Thoracic aorta (tissue), 2 donors: ENCODE results near the gene MYH10. TPM values are rescaled to one million over a fixed set of nuclear protein-coding genes. Genes with fewer than 3 reads are reported as not detected.

Experiments used
- ATAC-seq: fragments of 150-250 bp; one replicate; pipeline ENCODE4 v1.8.0; 2017; ENCODE audit warnings: low read depth; ENCODE audit not compliant: insufficient number of reproducible peaks, low FRiP score
- DNase-seq: peaks from one replicate; pipeline ENCODE4 v3.0.0-alpha.2; 2020; ENCODE audit warnings: low spot score
- H3K27ac ChIP-seq, 2 donors: fragments of 200-600 bp; sonication (generic); 1 replicate in 1 of 2; 2 replicates in 1 of 2; pipeline ENCODE4 v1.5.1; 2016; ENCODE audit warnings: mild to moderate bottlenecking in 2 of 2, moderate library complexity in 2 of 2
- H3K27me3 ChIP-seq: fragments of 200-600 bp; sonication (generic); replicated peaks from 2 replicates; pipeline ENCODE4 v1.6.0; 2016; ENCODE audit warnings: mild to moderate bottlenecking; ENCODE audit not compliant: insufficient read depth
- H3K36me3 ChIP-seq: fragments of 200-600 bp; sonication (generic); one replicate; pipeline ENCODE4 v1.5.1; 2016
- H3K4me1 ChIP-seq, 2 donors: fragments of 200-600 bp; sonication (generic); 1 replicate in 1 of 2; 2 replicates in 1 of 2; pipeline versions ENCODE4 v1.5.1 to v1.6.0; 2016; ENCODE audit warnings: low read depth in 2 of 2, mild to moderate bottlenecking in 1 of 2; ENCODE audit not compliant: control insufficient read depth in 1 of 2
- H3K4me3 ChIP-seq: fragments of 200-600 bp; sonication (generic); 2 replicates; pipeline ENCODE4 v1.5.1; 2016; ENCODE audit warnings: mild to moderate bottlenecking
- H3K9me3 ChIP-seq: fragments of 200-600 bp; sonication (generic); 2 replicates; pipeline ENCODE4 v1.5.1; 2016
- total RNA-seq, 2 donors: library from RNA; depleted of rRNA; stranded (reverse); fragments of >200 nt; gene quantifications; one replicate each; pipeline versions ENCODE4 v1.1.0 to v1.2.3, GENCODE V29; 2016
- TF ChIP-seq, protein P1 (sequence below): fragments of 200-600 bp; sonication (generic); IDR thresholded peaks from one replicate; pipeline ENCODE4 v1.5.1; 2019; ENCODE audit warnings: antibody characterized with exemption

The MYH10 gene
- total RNA-seq, 2 donors from 2014 or later, result 1,436 to 1,719 TPM

- H3K36me3 ChIP-seq, result peaks cover 46% of the 10 kb centered on the region
- TF ChIP-seq, protein P1, sequence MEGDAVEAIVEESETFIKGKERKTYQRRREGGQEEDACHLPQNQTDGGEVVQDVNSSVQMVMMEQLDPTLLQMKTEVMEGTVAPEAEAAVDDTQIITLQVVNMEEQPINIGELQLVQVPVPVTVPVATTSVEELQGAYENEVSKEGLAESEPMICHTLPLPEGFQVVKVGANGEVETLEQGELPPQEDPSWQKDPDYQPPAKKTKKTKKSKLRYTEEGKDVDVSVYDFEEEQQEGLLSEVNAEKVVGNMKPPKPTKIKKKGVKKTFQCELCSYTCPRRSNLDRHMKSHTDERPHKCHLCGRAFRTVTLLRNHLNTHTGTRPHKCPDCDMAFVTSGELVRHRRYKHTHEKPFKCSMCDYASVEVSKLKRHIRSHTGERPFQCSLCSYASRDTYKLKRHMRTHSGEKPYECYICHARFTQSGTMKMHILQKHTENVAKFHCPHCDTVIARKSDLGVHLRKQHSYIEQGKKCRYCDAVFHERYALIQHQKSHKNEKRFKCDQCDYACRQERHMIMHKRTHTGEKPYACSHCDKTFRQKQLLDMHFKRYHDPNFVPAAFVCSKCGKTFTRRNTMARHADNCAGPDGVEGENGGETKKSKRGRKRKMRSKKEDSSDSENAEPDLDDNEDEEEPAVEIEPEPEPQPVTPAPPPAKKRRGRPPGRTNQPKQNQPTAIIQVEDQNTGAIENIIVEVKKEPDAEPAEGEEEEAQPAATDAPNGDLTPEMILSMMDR, result no peak
Measured at GRCh38 chr17:8451933-8452614, 178.5 kb downstream of the MYH10 start.

DNA sequence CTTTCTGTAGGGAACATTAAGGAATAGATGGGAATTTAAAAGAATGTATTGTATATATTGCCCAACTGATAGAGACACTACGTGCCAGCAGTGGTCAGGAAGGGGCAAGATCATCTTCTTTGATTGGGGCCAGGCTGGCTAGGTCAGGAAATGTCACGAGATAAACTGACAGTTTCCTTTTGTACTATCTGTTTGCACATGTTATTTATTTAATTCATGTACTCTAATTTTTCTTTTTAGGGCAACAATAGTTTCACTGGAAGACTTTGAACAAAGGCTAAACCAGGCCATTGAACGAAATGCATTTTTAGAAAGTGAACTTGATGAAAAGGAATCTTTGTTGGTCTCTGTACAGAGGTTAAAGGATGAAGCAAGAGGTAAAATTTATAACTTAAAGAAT is 182.2 kb downstream of the MYH10 start:
- ATAC-seq, result no peak
- Histone ChIP-seq H3K36me3 (peaks cover 57% of the 10 kb centered on the region), H3K4me3 (no peak overlapping the region), H3K27me3 (no peaks in the 10 kb centered on the region), H3K9me3 (no peaks in the 10 kb centered on the region), H3K4me1 (peaks cover 0 to 29% of the 10 kb centered on the region in 2 donors), H3K27ac (no peak overlapping the region)
- DNase-seq, result no peak
- TF ChIP-seq, protein P1, result no peak

More at GRCh38 chr17:8451933-8452614, 178.5 kb downstream of the MYH10 start:
- Histone ChIP-seq H3K27ac (no peak overlapping the region), H3K9me3 (no peaks in the 10 kb centered on the region), H3K4me3 (no peak overlapping the region), H3K4me1 (peaks cover 0 to 8% of the 10 kb centered on the region in 2 donors), H3K27me3 (no peaks in the 10 kb centered on the region)
- DNase-seq, result no peak
- ATAC-seq, result no peak

DNA sequence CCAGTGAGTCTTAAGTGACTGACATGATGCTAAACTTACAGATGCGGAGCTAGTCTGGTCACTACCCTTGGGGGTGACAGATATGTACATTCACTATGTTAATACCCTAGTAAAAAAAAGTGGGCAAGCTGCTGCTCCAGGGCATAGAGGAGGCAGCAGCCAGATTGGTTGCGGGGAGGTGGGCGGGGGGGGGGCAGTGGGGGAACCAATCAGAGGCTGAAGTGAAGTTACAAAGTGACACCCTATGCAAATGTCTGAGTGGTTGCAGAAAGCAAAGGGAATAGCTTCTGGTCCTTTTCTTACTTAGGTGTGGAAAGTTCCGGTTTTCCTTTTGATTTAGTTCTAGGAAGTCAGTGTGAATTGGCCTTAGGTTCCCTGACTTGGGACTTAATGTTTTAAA is 182.7 kb downstream of the MYH10 start:
- TF ChIP-seq, protein P1, result no peak
- no peak overlapping the region for H3K27ac ChIP-seq
- DNase-seq, result no peak
- no peak for ATAC-seq
- peaks cover 54% of the 10 kb centered on the region for H3K36me3 ChIP-seq
- no peak overlapping the region for H3K4me3 ChIP-seq
- H3K27me3 ChIP-seq, result no peaks in the 10 kb centered on the region
- no peaks in the 10 kb centered on the region for H3K9me3 ChIP-seq
- peaks cover 0 to 34% of the 10 kb centered on the region in 2 donors for H3K4me1 ChIP-seq

DNA sequence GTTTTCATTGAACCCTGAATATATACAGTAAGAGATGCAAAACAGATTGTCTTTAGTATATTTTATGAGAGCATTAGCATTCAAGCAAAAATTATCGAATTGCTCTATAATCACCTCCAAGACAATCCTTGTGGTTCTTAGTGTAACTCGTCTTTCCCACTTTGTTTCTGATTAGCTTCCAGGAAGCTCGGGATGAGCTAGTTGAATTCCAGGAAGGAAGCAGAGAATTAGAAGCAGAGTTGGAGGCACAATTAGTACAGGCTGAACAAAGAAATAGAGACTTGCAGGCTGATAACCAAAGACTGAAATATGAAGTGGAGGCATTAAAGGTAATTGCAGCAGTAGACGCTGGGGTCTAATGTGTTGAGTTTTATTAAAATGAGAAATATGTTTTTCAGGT is 185.0 kb downstream of the MYH10 start:
- Histone ChIP-seq H3K4me3 (no peak overlapping the region), H3K27ac (no peak overlapping the region), H3K9me3 (no peaks in the 10 kb centered on the region), H3K27me3 (no peaks in the 10 kb centered on the region), H3K36me3 (peaks cover 43% of the 10 kb centered on the region), H3K4me1 (peaks cover 8 to 53% of the 10 kb centered on the region in 2 donors)
- DNase-seq (no peak), ATAC-seq (no peak)
- TF ChIP-seq, protein P1, result no peak

GRCh38 chr17:8444494-8444893 is 186.0 kb downstream of the MYH10 start:
- no peaks in the 10 kb centered on the region for H3K9me3 ChIP-seq
- TF ChIP-seq, protein P1, result no peak
- H3K27me3 ChIP-seq, result no peaks in the 10 kb centered on the region
- ATAC-seq (no peak), DNase-seq (no peak)
- no peak overlapping the region for H3K4me3 ChIP-seq
- H3K27ac ChIP-seq, result no peak overlapping the region
- H3K4me1 ChIP-seq, result peaks cover 8 to 56% of the 10 kb centered on the region in 2 donors
- H3K36me3 ChIP-seq, result peaks cover 43% of the 10 kb centered on the region
